HL-60 (cell line): Measurements from ENCODE around the gene PRR18.
"Not testable (repeated sequence)": the region's sequence is repeated elsewhere in the genome, so short reads cannot be mapped to it uniquely, and the experiment has no call there.

Source experiments
- CTCF ChIP-seq: IDR thresholded peaks from one replicate; pipeline ENCODE4 v1.5.1; 2011; ENCODE audit warnings: low read length, control low read depth, inconsistent platforms; ENCODE audit not compliant: insufficient read depth
- POLR2AphosphoS5 ChIP-seq: IDR thresholded peaks from 2 replicates; pipeline ENCODE4 v1.6.1; 2012; ENCODE audit warnings: low read depth
- REST ChIP-seq: IDR thresholded peaks from 2 replicates; pipeline ENCODE4 v1.6.1; 2012; ENCODE audit warnings: low read depth; ENCODE audit not compliant: insufficient replicate concordance

DNA sequence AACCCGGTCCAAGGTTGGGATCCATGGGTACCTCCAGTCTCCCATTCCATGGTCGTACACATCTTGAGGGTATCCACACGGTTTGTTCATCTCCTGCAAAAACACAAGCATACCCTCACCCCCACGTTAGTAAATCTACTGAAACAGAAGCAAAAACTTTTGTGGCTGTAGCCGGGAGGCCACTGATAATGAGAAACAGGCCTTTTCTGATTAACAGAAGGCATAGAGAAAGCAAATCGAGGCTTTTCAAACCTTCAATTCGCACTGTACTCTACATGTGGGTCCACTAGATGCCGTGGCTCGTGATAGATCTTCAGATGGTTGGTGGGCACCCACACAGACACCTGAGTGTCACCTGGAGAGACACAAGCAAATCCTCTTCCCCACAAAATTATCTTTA is 37.5 kb upstream of the PRR18 start:
- TF ChIP-seq POLR2AphosphoS5, CTCF, REST: not testable (repeated sequence)
